Measurements from ENCODE around the gene EMID1. TPM values are rescaled to one million over a fixed set of nuclear protein-coding genes. Genes with fewer than 3 reads are reported as not detected.

EMID1 gene
- total and polyA plus RNA-seq, 10 donors = 18.5 to 90.3 (median 61.2) TPM

- peaks cover 0 to 20% (median 0%) of the 10 kb centered on the region in 7 donors for H3K27me3 ChIP-seq (replicated peaks in 1 of 7)
- 46 to 63% (median 52%) methylated on average over 7 to 10 of the region's 10 CpGs for WGBS, 5 donors
- no peak for TF ChIP-seq POLR2AphosphoS5 (IDR thresholded peaks at IDR 0.05)
- no peak for TF ChIP-seq POLR2A (IDR thresholded peaks at IDR 0.05)
- no peak for TF ChIP-seq CTCF (IDR thresholded peaks at IDR 0.05 in 8 of 11, conservative IDR thresholded peaks at IDR 0.05 in 3 of 11)
- no peak for DNase-seq
- peaks cover 0 to 12% (median 3%) of the 10 kb centered on the region in 8 donors for H3K9me3 ChIP-seq
- H3K27ac ChIP-seq = peak overlapping the region in 6 of 8 donors; percentile 48 to 73 (median 54)
- intact Hi-C loops (cut with DNase I; ENCODE audit: low total_unique reads) = no loop called here
- no peaks in the 10 kb centered on the region for H3K36me3 ChIP-seq
- no peak overlapping the region for H3K4me3 ChIP-seq
- peaks cover 0 to 19% (median 13%) of the 10 kb centered on the region in 6 donors for H3K4me1 ChIP-seq
These were observed 9.6 kb upstream of the EMID1 start for GRCh38 chr22:29195964-29196666.

GRCh38 chr22:29197096-29197495 lies 8.6 kb upstream of the EMID1 start:
- Histone ChIP-seq H3K9me3 (peaks cover 0 to 12% (median 3%) of the 10 kb centered on the region in 8 donors), H3K4me3 (no peak overlapping the region), H3K36me3 (no peaks in the 10 kb centered on the region), H3K27me3 (replicated peaks in 1 of 7) (peaks cover 0 to 30% (median 0%) of the 10 kb centered on the region in 7 donors), H3K4me1 (peaks cover 5 to 29% (median 21%) of the 10 kb centered on the region in 6 donors), H3K27ac (no peak overlapping the region)
- TF ChIP-seq POLR2A (IDR thresholded peaks at IDR 0.05) (no peak), POLR2AphosphoS5 (IDR thresholded peaks at IDR 0.05) (no peak), CTCF (IDR thresholded peaks at IDR 0.05 in 8 of 11, conservative IDR thresholded peaks at IDR 0.05 in 3 of 11) (no peak)
- WGBS, 5 donors = 79 to 99% (median 92%) methylated on average over 3 of the region's 3 CpGs
- intact Hi-C loops (cut with DNase I; ENCODE audit: low total_unique reads) = no loop called here
- no peak for DNase-seq

GRCh38 chr22:29198240-29198639 lies 7.5 kb upstream of the EMID1 start:
- Histone ChIP-seq H3K9me3 (peaks cover 0 to 12% (median 3%) of the 10 kb centered on the region in 8 donors), H3K27me3 (replicated peaks in 1 of 7) (peaks cover 0 to 30% (median 0%) of the 10 kb centered on the region in 7 donors), H3K27ac (no peak overlapping the region), H3K4me1 (peaks cover 17 to 41% (median 33%) of the 10 kb centered on the region in 6 donors), H3K4me3 (no peak overlapping the region), H3K36me3 (no peaks in the 10 kb centered on the region)
- no peak for DNase-seq
- intact Hi-C loops (cut with DNase I; ENCODE audit: low total_unique reads) = no loop called here
- TF ChIP-seq POLR2A (IDR thresholded peaks at IDR 0.05) (no peak), POLR2AphosphoS5 (IDR thresholded peaks at IDR 0.05) (no peak), CTCF (IDR thresholded peaks at IDR 0.05 in 8 of 11, conservative IDR thresholded peaks at IDR 0.05 in 3 of 11) (no peak)
- WGBS, 5 donors = 90 to 96% (median 94%) methylated on average over 5 of the region's 5 CpGs

- no peak for DNase-seq
- WGBS, 5 donors = 70 to 87% (median 79%) methylated on average over 8 of the region's 8 CpGs
- Histone ChIP-seq H3K27ac (peak overlapping the region in 6 of 8 donors; percentile 2 to 91 (median 82)), H3K27me3 (replicated peaks in 1 of 7) (peaks cover 0 to 39% (median 0%) of the 10 kb centered on the region in 7 donors), H3K36me3 (no peaks in the 10 kb centered on the region), H3K9me3 (peaks cover 0 to under 1% (median 0%) of the 10 kb centered on the region in 8 donors), H3K4me3 (no peak overlapping the region), H3K4me1 (peaks cover 30 to 55% (median 44%) of the 10 kb centered on the region in 6 donors)
- intact Hi-C loops (cut with DNase I; ENCODE audit: low total_unique reads) = no loop called here
- TF ChIP-seq POLR2A (IDR thresholded peaks at IDR 0.05) (no peak), CTCF (IDR thresholded peaks at IDR 0.05 in 8 of 11, conservative IDR thresholded peaks at IDR 0.05 in 3 of 11) (no peak), POLR2AphosphoS5 (IDR thresholded peaks at IDR 0.05) (no peak)
These were observed 5.8 kb upstream of the EMID1 start for GRCh38 chr22:29199702-29200400.

Measured in spleen (tissue), 11 donors.